HCT116 (cell line): ENCODE measurements around the gene MICAL3. TPM values are rescaled to one million over a fixed set of nuclear protein-coding genes. Genes with fewer than 3 reads are reported as not detected.

Experiments used
- ATAC-seq: fragments of 200-7000 bp; cut with Tn5 transposase; 2 replicates; pipeline ENCODE4 v1.9.1; 2020; ENCODE audit warnings: mild to moderate bottlenecking, moderate library complexity
- BruUV-seq: library from RNA; stranded (reverse); fragments of 400-500 nt; replicated peaks from 2 replicates; lab custom pipeline; 2021; lab: Mats Ljungman, UMichigan
- CTCF ChIA-PET: fragments of 300-600 bp; sonication (Branson Sonifier 250); formaldehyde crosslinking; loops from one replicate; lab custom pipeline; 2021; ENCODE audit warnings: antibody characterized with exemption; lab: Charles Lee
- POLR2A ChIA-PET: fragments of 300-600, 350-600 bp; sonication (Branson Sonifier 250); formaldehyde crosslinking; loops from one replicate; lab custom pipeline; 2021; ENCODE audit warnings: antibody characterized with exemption; lab: Charles Lee
- RAD21 ChIA-PET, 2 experiments: fragments of 300-600 bp; sonication (Branson Sonifier 250); formaldehyde crosslinking; loops; one replicate each; lab custom pipeline; 2023; ENCODE audit warnings: low total read pairs in 2 of 2; ENCODE audit not compliant: uncharacterized antibody in 2 of 2, unreplicated experiment in 2 of 2, low non-redundant PET in 1 of 2; lab: Charles Lee
- DNase-seq: peaks from one replicate; pipeline ENCODE4 v3.0.0-alpha.2; 2010; ENCODE audit warnings: low read depth, low spot score
- H2AFZ ChIP-seq: fragments of 200-600 bp; shearing (Covaris generic), sonication (generic); 2 replicates; pipeline ENCODE4 v1.6.1; 2017; ENCODE audit warnings: low read depth, mixed run types, mixed read lengths, antibody characterized with exemption, low read length; ENCODE audit not compliant: poor library complexity, severe bottlenecking
- H3K27ac ChIP-seq: 2 replicates; pipeline ENCODE4 v1.5.1; 2012; ENCODE audit warnings: low read depth, low read length
- H3K27me3 ChIP-seq: fragments of 200-600 bp; sonication (generic); 2 replicates; pipeline ENCODE4 v1.6.1; 2016; ENCODE audit warnings: mixed run types, low read length, mixed read lengths; ENCODE audit not compliant: insufficient read depth
- H3K36me3 ChIP-seq, 2 experiments: fragments of 200-500 bp in 1 of 2; fragments of 200-600 bp in 1 of 2; sonication (Bioruptor generic) in 1 of 2; sonication (generic) in 1 of 2; 2 replicates each; pipeline versions ENCODE4 v1.5.1 to v1.6.1; 2014 to 2016; ENCODE audit warnings: low read length in 2 of 2, inconsistent platforms in 1 of 2, mixed read lengths in 1 of 2, mixed run types in 1 of 2; ENCODE audit not compliant: insufficient read depth in 2 of 2, control insufficient read depth in 1 of 2
- H3K4me1 ChIP-seq, 2 experiments: fragments of 200-600 bp in 1 of 2; sonication (generic) in 1 of 2; 2 replicates each; pipeline versions ENCODE4 v1.5.1 to v1.6.1; 2012 to 2017; ENCODE audit warnings: low read length in 2 of 2, inconsistent platforms in 1 of 2, mild to moderate bottlenecking in 1 of 2, mixed read lengths in 1 of 2, mixed run types in 1 of 2, moderate library complexity in 1 of 2; ENCODE audit not compliant: insufficient read depth in 2 of 2, control insufficient read depth in 1 of 2
- H3K4me2 ChIP-seq: fragments of 200-600 bp; sonication (generic); 2 replicates; pipeline ENCODE4 v1.6.1; 2017; ENCODE audit warnings: mixed run types, low read length, mixed read lengths
- H3K4me3 ChIP-seq, 2 experiments: fragments of 200-600 bp in 1 of 2; sonication (generic) in 1 of 2; replicated peaks in 1 of 2; 2 replicates each; pipeline ENCODE4 v1.5.1; 2011 to 2016; ENCODE audit warnings: low read length in 2 of 2, control low read depth in 1 of 2, low read depth in 1 of 2, mild to moderate bottlenecking in 1 of 2, mixed read lengths in 1 of 2, mixed run types in 1 of 2
- H3K79me2 ChIP-seq: fragments of 200-600 bp; sonication (generic); 2 replicates; pipeline ENCODE4 v1.6.1; 2017; ENCODE audit warnings: mild to moderate bottlenecking, mixed run types, low read length, moderate library complexity, mixed read lengths; ENCODE audit not compliant: insufficient read depth
- H3K9ac ChIP-seq: fragments of 200-600 bp; sonication (generic); 2 replicates; pipeline ENCODE4 v1.6.1; 2016; ENCODE audit warnings: low read length, mixed read lengths
- H3K9me2 ChIP-seq: fragments of 200-600 bp; sonication (generic), shearing (Covaris generic); 2 replicates; pipeline ENCODE4 v1.6.1; 2017; ENCODE audit warnings: mixed run types, mild to moderate bottlenecking, moderate library complexity; ENCODE audit not compliant: insufficient read depth
- H3K9me3 ChIP-seq, 2 experiments: fragments of 200-500 bp in 1 of 2; fragments of 200-600 bp in 1 of 2; sonication (Bioruptor generic) in 1 of 2; sonication (generic) in 1 of 2; 2 replicates each; pipeline ENCODE4 v1.6.1; 2014 to 2017; ENCODE audit warnings: low read length in 2 of 2, mixed read lengths in 2 of 2, inconsistent platforms in 1 of 2, low read depth in 1 of 2, mild to moderate bottlenecking in 1 of 2, mixed run types in 1 of 2, moderate library complexity in 1 of 2; ENCODE audit not compliant: control insufficient read depth in 1 of 2, insufficient read depth in 1 of 2
- H4K20me1 ChIP-seq: fragments of 200-600 bp; sonication (generic), shearing (Covaris generic); 2 replicates; pipeline ENCODE4 v1.6.1; 2017; ENCODE audit warnings: mixed run types, mild to moderate bottlenecking, moderate library complexity; ENCODE audit not compliant: insufficient read depth
- CEBPB ChIP-seq: IDR thresholded peaks from 2 replicates; pipeline ENCODE4 v1.6.1; 2012; ENCODE audit warnings: low read depth
- FOSL1 ChIP-seq: IDR thresholded peaks from 2 replicates; pipeline ENCODE4 v1.6.1; 2012; ENCODE audit warnings: low read depth
- JUND ChIP-seq: IDR thresholded peaks from 2 replicates; pipeline ENCODE4 v1.6.1; 2012
- RAD21 ChIP-seq: IDR thresholded peaks from 2 replicates; pipeline ENCODE4 v1.6.1; 2012; ENCODE audit warnings: low read depth, mild to moderate bottlenecking
- SRF ChIP-seq: IDR thresholded peaks from 2 replicates; pipeline ENCODE4 v1.6.1; 2012; ENCODE audit warnings: low read depth
- intact Hi-C: fragments of 100-400 bp; cut with micrococcal nuclease; formaldehyde crosslinking; loops from 2 replicates; pipeline ENCODE4 v1.10.0; 2022
- total RNA-seq: library from RNA; stranded (reverse); gene quantifications from one replicate; pipeline ENCODE4 v1.2.1, GENCODE V29; 2021; ENCODE audit not compliant: unreplicated experiment
- TF ChIP-seq, protein P1 (sequence below), 3 experiments: fragments of 200-600 bp in 1 of 3; sonication (generic) in 1 of 3; IDR thresholded peaks in 2 of 3; conservative IDR thresholded peaks in 1 of 3; 2 replicates each; pipeline ENCODE4 v1.5.1; 2012 to 2017; ENCODE audit warnings: low read depth in 2 of 3, low read length in 2 of 3, antibody characterized with exemption in 1 of 3, borderline replicate concordance in 1 of 3, control low read depth in 1 of 3, mild to moderate bottlenecking in 1 of 3, mixed read lengths in 1 of 3, mixed run types in 1 of 3, moderate library complexity in 1 of 3; ENCODE audit not compliant: insufficient read depth in 1 of 3
- TF ChIP-seq, protein P2 (sequence below): IDR thresholded peaks from 2 replicates; pipeline ENCODE4 v1.6.1; 2012

MICAL3 gene
- total RNA-seq, 1 experiment from 2014 or later: 30.8 TPM

DNA sequence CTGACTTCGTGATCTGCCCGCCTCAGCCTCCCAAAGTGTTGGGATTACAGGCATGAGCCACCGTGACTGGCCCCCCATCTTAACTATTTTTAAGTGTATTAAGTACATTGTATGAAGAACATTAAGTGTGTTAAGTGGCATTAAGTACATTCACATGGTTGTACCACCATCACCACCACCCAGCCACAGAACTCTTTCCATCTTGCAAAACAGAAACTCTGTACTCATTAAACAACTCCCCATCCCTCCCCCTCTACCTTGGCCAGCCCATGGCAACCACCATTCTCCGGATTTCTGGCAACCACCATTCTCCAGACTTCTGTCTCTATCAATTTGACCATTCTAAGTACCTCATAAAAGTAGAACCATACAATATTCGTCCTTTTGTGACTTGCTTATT lies 35.6 kb upstream of the MICAL3 start:
- ATAC-seq: no peak
- no peak overlapping the region for H2AFZ ChIP-seq
- H3K79me2 ChIP-seq: no peaks in the 10 kb centered on the region
- no peaks in the 10 kb centered on the region; the same call in 1 of the 2 replicates for H3K9me2 ChIP-seq
- peaks cover 0 to 37% of the 10 kb centered on the region in 2 experiments; a peak in 3 of 4 replicates for H3K4me1 ChIP-seq
- BruUV-seq: no TSS peak
- H3K9ac ChIP-seq: no peak overlapping the region
- H3K4me2 ChIP-seq: no peak overlapping the region
- intact Hi-C loops: no loop called here
- no peak overlapping the region for H3K4me3 ChIP-seq
- RAD21 ChIA-PET: no interaction called here
- no peaks in the 10 kb centered on the region for H3K27me3 ChIP-seq
- no peaks in the 10 kb centered on the region for H3K36me3 ChIP-seq
- CTCF ChIA-PET: no interaction called here
- no peak for DNase-seq
- no peaks in the 10 kb centered on the region for H3K9me3 ChIP-seq
- no peak for TF ChIP-seq JUND
- no peak for TF ChIP-seq CEBPB
- no peak for TF ChIP-seq SRF
- H4K20me1 ChIP-seq: no peaks in the 10 kb centered on the region
- H3K27ac ChIP-seq: no peak overlapping the region
- POLR2A ChIA-PET: no interaction called here

DNA sequence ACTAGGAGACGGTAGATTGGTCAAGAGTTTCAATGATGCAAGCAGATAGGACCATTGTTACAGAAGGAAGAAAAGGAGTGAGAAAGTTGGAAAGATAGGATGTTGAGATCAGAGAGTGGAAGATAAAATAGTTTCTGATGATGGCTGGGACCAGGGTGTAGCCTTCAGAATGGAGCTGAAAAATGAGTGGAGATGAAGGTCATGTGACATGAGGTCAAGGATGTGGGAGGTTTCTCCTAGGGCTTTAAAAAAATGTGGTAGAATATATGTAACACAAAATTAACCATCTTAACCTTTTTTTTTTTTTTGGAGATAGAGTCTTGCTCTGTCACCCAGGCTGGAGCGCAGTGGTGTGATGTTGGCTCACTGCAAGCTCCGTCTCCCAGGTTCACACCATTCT lies 35.1 kb upstream of the MICAL3 start:
- Histone ChIP-seq H3K36me3 (no peaks in the 10 kb centered on the region), H4K20me1 (no peaks in the 10 kb centered on the region), H3K4me2 (no peak overlapping the region), H3K9ac (no peak overlapping the region), H3K4me3 (no peak overlapping the region), H3K4me1 (peaks cover 0 to 37% of the 10 kb centered on the region in 2 experiments; a peak in 3 of 4 replicates), H3K27ac (no peak overlapping the region), H2AFZ (no peak overlapping the region), H3K27me3 (no peaks in the 10 kb centered on the region), H3K9me3 (no peaks in the 10 kb centered on the region), H3K79me2 (no peaks in the 10 kb centered on the region), H3K9me2 (no peaks in the 10 kb centered on the region; the same call in 1 of the 2 replicates)
- RAD21 ChIA-PET: no interaction called here
- no peak for ATAC-seq
- TF ChIP-seq RAD21 (no peak), FOSL1 (no peak)
- TF ChIP-seq, protein P1, sequence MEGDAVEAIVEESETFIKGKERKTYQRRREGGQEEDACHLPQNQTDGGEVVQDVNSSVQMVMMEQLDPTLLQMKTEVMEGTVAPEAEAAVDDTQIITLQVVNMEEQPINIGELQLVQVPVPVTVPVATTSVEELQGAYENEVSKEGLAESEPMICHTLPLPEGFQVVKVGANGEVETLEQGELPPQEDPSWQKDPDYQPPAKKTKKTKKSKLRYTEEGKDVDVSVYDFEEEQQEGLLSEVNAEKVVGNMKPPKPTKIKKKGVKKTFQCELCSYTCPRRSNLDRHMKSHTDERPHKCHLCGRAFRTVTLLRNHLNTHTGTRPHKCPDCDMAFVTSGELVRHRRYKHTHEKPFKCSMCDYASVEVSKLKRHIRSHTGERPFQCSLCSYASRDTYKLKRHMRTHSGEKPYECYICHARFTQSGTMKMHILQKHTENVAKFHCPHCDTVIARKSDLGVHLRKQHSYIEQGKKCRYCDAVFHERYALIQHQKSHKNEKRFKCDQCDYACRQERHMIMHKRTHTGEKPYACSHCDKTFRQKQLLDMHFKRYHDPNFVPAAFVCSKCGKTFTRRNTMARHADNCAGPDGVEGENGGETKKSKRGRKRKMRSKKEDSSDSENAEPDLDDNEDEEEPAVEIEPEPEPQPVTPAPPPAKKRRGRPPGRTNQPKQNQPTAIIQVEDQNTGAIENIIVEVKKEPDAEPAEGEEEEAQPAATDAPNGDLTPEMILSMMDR (IDR thresholded peaks at IDR 0.05 in 2 of 3, conservative IDR thresholded peaks at IDR 0.05 in 1 of 3; ENCODE audit: borderline replicate concordance in 1 of 3, insufficient read depth in 1 of 3, low read depth in 2 of 3, low read length in 2 of 3): no peak
- TF ChIP-seq, protein P2, sequence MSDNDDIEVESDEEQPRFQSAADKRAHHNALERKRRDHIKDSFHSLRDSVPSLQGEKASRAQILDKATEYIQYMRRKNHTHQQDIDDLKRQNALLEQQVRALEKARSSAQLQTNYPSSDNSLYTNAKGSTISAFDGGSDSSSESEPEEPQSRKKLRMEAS: no peak
- CTCF ChIA-PET: no interaction called here
- no TSS peak for BruUV-seq
- POLR2A ChIA-PET: no interaction called here
- no peak for DNase-seq
- intact Hi-C loops: no loop called here
